ENCODE results near the gene CRB1.

Gene CRB1

GRCh38 chr1:197268012-197268411 lies at the start of gene CRB1:
Gene CRB1, plus strand, starts transcription at chr1:197268252. Its CDS starts 161 bp downstream, at chr1:197268413.
- H2AFZ ChIP-seq (ENCODE audit: low read length, unreplicated experiment), result no peak within 1 kb of the TSS
- no peak within 1 kb of the TSS for H3K4me3 ChIP-seq (ENCODE audit: low read depth, low read length)
- H3K79me2 ChIP-seq (ENCODE audit: control insufficient read depth, insufficient read depth, low read length, unreplicated experiment), result no peaks in the 10 kb centered on the region
- no peaks in the 10 kb centered on the region for H3K36me3 ChIP-seq (ENCODE audit: insufficient read depth, low read length)
- H3K4me1 ChIP-seq (ENCODE audit: control insufficient read depth, insufficient read depth, low read length, unreplicated experiment), result peaks cover 5% of the 10 kb centered on the region
- no peaks in the 10 kb centered on the region for H3K27me3 ChIP-seq (ENCODE audit: insufficient read depth, low read length)
- no peak within 1 kb of the TSS for H3K27ac ChIP-seq (ENCODE audit: low read depth, low read length)

GRCh38 chr1:197218857-197219256 lies 49.2 kb upstream of the CRB1 start:
- no peaks in the 10 kb centered on the region for H3K4me1 ChIP-seq (ENCODE audit: control insufficient read depth, insufficient read depth, low read length, unreplicated experiment)
- H2AFZ ChIP-seq (ENCODE audit: low read length, unreplicated experiment), result no peak overlapping the region
- H3K4me3 ChIP-seq (ENCODE audit: low read depth, low read length), result no peak overlapping the region
- H3K27me3 ChIP-seq (ENCODE audit: insufficient read depth, low read length), result no peaks in the 10 kb centered on the region
- H3K36me3 ChIP-seq (ENCODE audit: insufficient read depth, low read length), result no peaks in the 10 kb centered on the region
- H3K79me2 ChIP-seq (ENCODE audit: control insufficient read depth, insufficient read depth, low read length, unreplicated experiment), result no peaks in the 10 kb centered on the region
- no peak overlapping the region for H3K27ac ChIP-seq (ENCODE audit: low read depth, low read length)

- Histone ChIP-seq H3K27ac (ENCODE audit: low read depth, low read length) (no peak overlapping the region), H3K79me2 (ENCODE audit: control insufficient read depth, insufficient read depth, low read length, unreplicated experiment) (no peaks in the 10 kb centered on the region), H2AFZ (ENCODE audit: low read length, unreplicated experiment) (no peak overlapping the region), H3K27me3 (ENCODE audit: insufficient read depth, low read length) (no peaks in the 10 kb centered on the region), H3K36me3 (ENCODE audit: insufficient read depth, low read length) (no peaks in the 10 kb centered on the region), H3K4me3 (ENCODE audit: low read depth, low read length) (no peak overlapping the region), H3K4me1 (ENCODE audit: control insufficient read depth, insufficient read depth, low read length, unreplicated experiment) (no peaks in the 10 kb centered on the region)
These were observed 45.9 kb upstream of the CRB1 start for GRCh38 chr1:197222025-197222685.

- Histone ChIP-seq H3K36me3 (ENCODE audit: insufficient read depth, low read length) (no peaks in the 10 kb centered on the region), H3K4me3 (ENCODE audit: low read depth, low read length) (no peak overlapping the region), H3K79me2 (ENCODE audit: control insufficient read depth, insufficient read depth, low read length, unreplicated experiment) (no peaks in the 10 kb centered on the region), H3K4me1 (ENCODE audit: control insufficient read depth, insufficient read depth, low read length, unreplicated experiment) (no peaks in the 10 kb centered on the region), H3K27me3 (ENCODE audit: insufficient read depth, low read length) (no peaks in the 10 kb centered on the region), H2AFZ (ENCODE audit: low read length, unreplicated experiment) (no peak overlapping the region), H3K27ac (ENCODE audit: low read depth, low read length) (no peak overlapping the region)
These were observed 45.3 kb upstream of the CRB1 start for GRCh38 chr1:197222780-197223179.

- Histone ChIP-seq H3K27me3 (ENCODE audit: insufficient read depth, low read length) (no peaks in the 10 kb centered on the region), H3K27ac (ENCODE audit: low read depth, low read length) (no peak overlapping the region), H3K36me3 (ENCODE audit: insufficient read depth, low read length) (no peaks in the 10 kb centered on the region), H2AFZ (ENCODE audit: low read length, unreplicated experiment) (no peak overlapping the region), H3K4me3 (ENCODE audit: low read depth, low read length) (no peak overlapping the region), H3K4me1 (ENCODE audit: control insufficient read depth, insufficient read depth, low read length, unreplicated experiment) (no peaks in the 10 kb centered on the region), H3K79me2 (ENCODE audit: control insufficient read depth, insufficient read depth, low read length, unreplicated experiment) (no peaks in the 10 kb centered on the region)
These were observed 43.9 kb upstream of the CRB1 start for GRCh38 chr1:197224160-197224559.

GRCh38 chr1:197225611-197226010 lies 42.4 kb upstream of the CRB1 start:
- Histone ChIP-seq H3K4me1 (ENCODE audit: control insufficient read depth, insufficient read depth, low read length, unreplicated experiment) (no peaks in the 10 kb centered on the region), H2AFZ (ENCODE audit: low read length, unreplicated experiment) (no peak overlapping the region), H3K79me2 (ENCODE audit: control insufficient read depth, insufficient read depth, low read length, unreplicated experiment) (no peaks in the 10 kb centered on the region), H3K36me3 (ENCODE audit: insufficient read depth, low read length) (no peaks in the 10 kb centered on the region), H3K27me3 (ENCODE audit: insufficient read depth, low read length) (no peaks in the 10 kb centered on the region), H3K4me3 (ENCODE audit: low read depth, low read length) (no peak overlapping the region), H3K27ac (ENCODE audit: low read depth, low read length) (no peak overlapping the region)

- Histone ChIP-seq H3K4me1 (ENCODE audit: control insufficient read depth, insufficient read depth, low read length, unreplicated experiment) (no peaks in the 10 kb centered on the region), H3K36me3 (ENCODE audit: insufficient read depth, low read length) (no peaks in the 10 kb centered on the region), H3K27me3 (ENCODE audit: insufficient read depth, low read length) (no peaks in the 10 kb centered on the region), H3K79me2 (ENCODE audit: control insufficient read depth, insufficient read depth, low read length, unreplicated experiment) (no peaks in the 10 kb centered on the region), H3K4me3 (ENCODE audit: low read depth, low read length) (no peak overlapping the region), H3K27ac (ENCODE audit: low read depth, low read length) (no peak overlapping the region), H2AFZ (ENCODE audit: low read length, unreplicated experiment) (no peak overlapping the region)
These were observed 33.5 kb upstream of the CRB1 start for GRCh38 chr1:197234581-197234980.

- Histone ChIP-seq H3K4me3 (ENCODE audit: low read depth, low read length) (no peak overlapping the region), H3K27me3 (ENCODE audit: insufficient read depth, low read length) (no peaks in the 10 kb centered on the region), H3K79me2 (ENCODE audit: control insufficient read depth, insufficient read depth, low read length, unreplicated experiment) (no peaks in the 10 kb centered on the region), H3K4me1 (ENCODE audit: control insufficient read depth, insufficient read depth, low read length, unreplicated experiment) (no peaks in the 10 kb centered on the region), H3K36me3 (ENCODE audit: insufficient read depth, low read length) (no peaks in the 10 kb centered on the region), H3K27ac (ENCODE audit: low read depth, low read length) (no peak overlapping the region), H2AFZ (ENCODE audit: low read length, unreplicated experiment) (no peak overlapping the region)
These were observed 32.7 kb upstream of the CRB1 start for GRCh38 chr1:197235355-197235754.

- Histone ChIP-seq H3K36me3 (ENCODE audit: insufficient read depth, low read length) (no peaks in the 10 kb centered on the region), H3K4me3 (ENCODE audit: low read depth, low read length) (no peak overlapping the region), H3K27ac (ENCODE audit: low read depth, low read length) (no peak overlapping the region), H3K4me1 (ENCODE audit: control insufficient read depth, insufficient read depth, low read length, unreplicated experiment) (no peaks in the 10 kb centered on the region), H2AFZ (ENCODE audit: low read length, unreplicated experiment) (no peak overlapping the region), H3K79me2 (ENCODE audit: control insufficient read depth, insufficient read depth, low read length, unreplicated experiment) (no peaks in the 10 kb centered on the region), H3K27me3 (ENCODE audit: insufficient read depth, low read length) (no peaks in the 10 kb centered on the region)
These were observed 20.6 kb upstream of the CRB1 start for GRCh38 chr1:197247465-197247864.

GRCh38 chr1:197249324-197249723 lies 18.7 kb upstream of the CRB1 start:
- Histone ChIP-seq H3K79me2 (ENCODE audit: control insufficient read depth, insufficient read depth, low read length, unreplicated experiment) (no peaks in the 10 kb centered on the region), H3K4me3 (ENCODE audit: low read depth, low read length) (no peak overlapping the region), H3K36me3 (ENCODE audit: insufficient read depth, low read length) (no peaks in the 10 kb centered on the region), H3K4me1 (ENCODE audit: control insufficient read depth, insufficient read depth, low read length, unreplicated experiment) (no peaks in the 10 kb centered on the region), H3K27ac (ENCODE audit: low read depth, low read length) (no peak overlapping the region), H3K27me3 (ENCODE audit: insufficient read depth, low read length) (no peaks in the 10 kb centered on the region), H2AFZ (ENCODE audit: low read length, unreplicated experiment) (no peak overlapping the region)

GRCh38 chr1:197250616-197251015 lies 17.4 kb upstream of the CRB1 start:
- H3K27ac ChIP-seq (ENCODE audit: low read depth, low read length), result no peak overlapping the region
- H3K4me1 ChIP-seq (ENCODE audit: control insufficient read depth, insufficient read depth, low read length, unreplicated experiment), result no peaks in the 10 kb centered on the region
- H3K4me3 ChIP-seq (ENCODE audit: low read depth, low read length), result no peak overlapping the region
- H2AFZ ChIP-seq (ENCODE audit: low read length, unreplicated experiment), result no peak overlapping the region
- H3K36me3 ChIP-seq (ENCODE audit: insufficient read depth, low read length), result no peaks in the 10 kb centered on the region
- no peaks in the 10 kb centered on the region for H3K79me2 ChIP-seq (ENCODE audit: control insufficient read depth, insufficient read depth, low read length, unreplicated experiment)
- no peaks in the 10 kb centered on the region for H3K27me3 ChIP-seq (ENCODE audit: insufficient read depth, low read length)
